Inferior parietal cortex (tissue), 1 donor: ENCODE results near the gene UMODL1.

Experiments used
- DNase-seq: peaks from one replicate; pipeline ENCODE4 v3.0.0-alpha.2; 2016; ENCODE audit errors: extremely low spot score

Gene UMODL1

DNA sequence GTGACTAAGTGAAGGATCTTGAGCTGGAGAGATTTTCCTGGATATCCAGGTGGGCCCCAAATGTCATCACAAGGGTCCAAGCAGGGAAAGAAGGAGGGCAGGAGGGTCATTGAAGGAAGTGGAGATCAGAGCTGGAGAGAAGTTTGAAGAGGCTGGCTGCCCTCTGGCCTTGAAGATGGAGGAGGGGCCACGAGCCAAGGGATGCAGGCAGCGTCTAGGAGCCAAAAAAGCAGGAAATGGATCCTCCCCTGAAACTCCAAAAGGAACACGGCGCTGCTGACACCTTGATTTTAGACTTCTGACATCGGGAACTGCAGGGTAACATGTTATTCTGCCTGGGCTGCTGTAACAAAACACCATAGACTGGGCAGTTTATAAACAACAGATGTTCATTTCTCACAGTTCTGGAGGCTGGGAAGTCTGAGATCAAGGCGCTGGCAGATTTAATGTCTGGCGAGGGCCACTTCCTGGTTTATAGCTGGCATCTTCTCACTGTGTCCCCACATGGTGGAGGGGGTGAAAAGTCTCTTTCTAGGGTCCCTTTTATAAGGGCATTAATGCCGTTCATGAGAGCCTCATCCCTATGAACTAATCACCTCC, 32.2 kb upstream of the UMODL1 start:
- no peak for DNase-seq

DNA sequence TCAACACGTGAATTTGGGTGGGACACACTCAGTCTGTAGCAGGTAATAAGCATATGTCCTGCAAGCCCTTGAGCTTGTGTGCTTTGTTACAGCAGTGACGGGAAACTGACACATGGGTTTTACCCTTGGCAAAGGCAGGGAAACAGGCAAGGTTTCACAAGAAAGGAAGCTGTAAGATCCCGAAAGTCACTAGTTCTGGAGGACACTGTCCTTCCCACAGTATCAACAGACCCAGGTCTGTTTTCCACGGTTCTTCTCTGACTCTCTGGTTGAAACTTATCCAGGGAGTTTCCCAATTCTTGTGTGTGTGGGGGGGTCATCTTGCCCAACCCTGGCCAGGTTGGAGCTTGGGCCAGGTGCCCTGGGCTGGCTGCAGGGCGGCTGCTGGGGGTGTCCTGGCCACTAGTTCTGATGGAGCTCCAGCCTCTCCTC, 31.6 kb upstream of the UMODL1 start:
- no peak for DNase-seq

DNA sequence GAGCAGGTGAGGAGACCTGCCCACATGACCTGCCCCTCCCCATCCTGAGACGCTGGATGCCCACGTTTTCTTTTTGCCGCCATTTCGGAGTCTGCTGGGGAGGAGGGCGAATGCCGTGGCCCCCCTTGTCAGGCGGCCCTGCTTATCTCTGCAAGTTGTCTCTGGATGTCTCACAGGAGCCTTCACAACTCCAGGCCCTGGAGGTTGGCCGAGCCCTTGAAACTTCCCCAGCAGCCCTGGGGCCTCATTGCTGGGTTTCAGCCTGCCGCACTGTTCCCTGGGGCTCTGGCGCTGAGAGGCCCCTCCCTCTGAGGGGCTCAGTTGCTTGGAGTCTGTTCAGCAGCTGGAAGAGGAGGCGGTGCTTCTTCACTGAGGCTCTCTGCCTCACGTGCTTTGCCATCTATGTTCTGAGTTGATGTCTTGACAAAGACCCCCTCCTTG, 31.2 kb upstream of the UMODL1 start:
- no peak for DNase-seq

DNA sequence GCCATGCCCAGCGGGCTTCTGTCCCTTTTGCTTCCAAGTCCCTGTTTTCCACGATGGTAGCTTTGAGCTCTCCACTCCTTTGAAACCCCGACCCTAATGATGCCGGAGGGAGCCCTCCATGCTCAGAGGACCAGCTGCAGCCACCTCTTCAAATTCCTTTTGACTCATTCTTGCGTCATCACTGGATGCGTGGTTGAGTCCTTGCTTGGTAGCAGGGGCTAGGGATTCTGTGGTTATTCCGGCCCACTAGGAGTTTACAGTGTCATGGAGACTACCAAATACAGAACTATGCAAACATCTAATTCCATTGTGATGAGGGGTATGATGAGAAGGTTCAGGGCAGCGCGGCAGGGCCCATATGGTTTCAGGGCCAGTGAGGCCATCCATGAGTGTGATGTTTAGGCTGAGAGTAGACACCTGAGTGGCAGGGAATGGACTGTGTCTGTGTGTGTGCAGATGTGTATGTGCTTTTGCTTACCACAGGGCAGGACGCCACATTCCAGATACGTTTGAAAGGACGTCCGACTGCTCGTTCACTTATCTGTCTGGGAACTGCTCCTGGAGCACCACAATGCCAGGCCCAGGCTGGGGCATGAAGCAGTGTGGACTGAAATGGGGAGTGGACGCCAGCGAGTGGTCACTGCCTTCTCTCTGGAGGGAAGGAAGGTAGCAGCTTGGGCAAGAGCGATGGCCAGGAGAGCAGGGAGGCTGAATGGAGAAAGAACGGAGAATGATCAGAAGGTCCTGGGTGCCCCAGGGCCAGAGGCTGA, 30.5 kb upstream of the UMODL1 start:
- DNase-seq = no peak

DNA sequence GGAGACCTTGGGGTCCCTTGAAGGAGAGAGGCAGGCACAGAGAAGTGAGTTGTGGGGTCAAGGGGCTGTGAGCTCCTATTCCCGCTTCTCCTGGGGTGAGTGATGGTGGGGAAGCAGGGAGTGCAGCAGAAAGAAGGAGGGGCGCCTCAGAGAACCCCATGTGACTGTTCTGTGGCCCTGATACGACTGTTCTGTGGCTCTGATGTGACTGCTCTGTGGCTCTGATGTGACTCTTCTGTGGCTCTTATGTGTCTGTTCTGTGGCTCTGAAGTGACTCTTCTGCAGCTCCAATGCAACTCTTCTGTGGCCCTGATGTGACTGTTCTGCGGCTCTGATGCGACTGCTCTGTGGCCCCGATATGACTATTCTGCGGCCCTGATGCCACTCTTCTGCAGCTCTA, 29.9 kb upstream of the UMODL1 start:
- DNase-seq = no peak

DNA sequence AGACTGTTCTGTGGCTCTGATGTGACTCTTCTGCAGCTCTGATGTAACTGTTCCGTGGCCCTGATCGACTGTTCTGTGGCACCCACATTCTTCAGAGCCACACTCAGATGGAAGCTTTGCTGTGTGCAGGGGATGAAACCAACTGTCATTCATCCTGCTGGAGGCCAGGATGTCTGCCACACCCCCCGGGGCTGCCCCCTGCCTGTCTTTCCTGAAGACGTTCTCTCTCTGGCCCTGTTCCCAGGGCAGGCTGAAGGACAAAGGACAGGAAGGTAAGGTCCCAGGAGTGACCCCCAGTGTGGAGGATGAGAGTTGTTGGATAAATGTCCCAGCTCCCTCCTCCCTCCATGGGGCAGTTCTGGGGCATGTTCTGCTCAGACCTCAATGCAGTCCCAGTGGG, 29.4 kb upstream of the UMODL1 start:
- no peak for DNase-seq

DNA sequence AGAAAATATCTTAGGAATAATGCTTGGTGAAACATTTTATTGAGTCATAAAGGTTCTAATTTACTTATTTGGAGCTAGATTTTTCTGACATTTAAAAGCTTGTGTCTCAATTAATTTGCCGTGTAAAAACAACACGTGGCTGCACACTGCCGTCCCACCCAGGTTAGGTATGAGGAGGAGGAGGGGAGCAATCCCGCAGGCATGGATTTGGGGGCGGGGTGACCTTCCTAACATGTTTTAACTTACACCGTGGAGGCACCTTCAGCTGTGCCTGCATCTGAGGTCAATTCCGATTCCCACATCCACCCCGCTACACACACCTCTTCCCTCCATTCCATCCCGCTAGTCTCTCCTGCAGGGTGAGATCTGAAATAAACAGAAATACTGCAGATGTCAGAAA, 28.5 kb upstream of the UMODL1 start:
- no peak for DNase-seq

DNA sequence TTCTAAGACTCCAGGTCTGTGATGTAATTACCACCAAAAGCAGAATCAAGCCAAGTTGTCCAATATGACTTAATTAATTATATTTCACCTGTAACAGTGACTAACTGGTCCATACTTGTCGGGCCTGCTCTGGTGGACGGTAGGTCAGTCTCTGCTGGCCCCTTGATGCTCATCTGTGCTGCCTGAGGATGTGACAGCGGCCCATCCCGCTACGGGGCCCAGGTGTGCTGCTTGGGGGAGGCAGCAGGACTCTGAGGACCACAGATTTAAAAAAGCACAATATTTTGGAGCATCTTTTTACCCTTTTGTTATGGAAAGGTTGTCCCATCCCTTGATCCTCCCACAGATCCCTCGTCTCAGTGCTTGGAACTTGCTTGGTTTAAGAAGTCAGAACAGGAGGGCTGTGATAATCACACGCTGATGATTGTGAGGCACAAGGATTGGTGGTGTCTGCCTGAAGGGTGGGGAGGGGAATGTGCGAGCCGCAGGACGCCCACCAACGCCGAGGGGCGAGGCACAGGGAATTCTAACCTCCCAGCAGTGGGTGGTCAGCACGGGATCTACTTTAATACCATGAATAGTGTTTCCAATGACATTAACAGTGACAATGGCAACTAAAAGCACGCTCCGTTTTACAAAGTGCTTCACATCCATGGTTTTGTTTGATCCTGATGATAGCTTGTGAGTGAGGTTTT, 27.8 kb upstream of the UMODL1 start:
- DNase-seq = no peak

DNA sequence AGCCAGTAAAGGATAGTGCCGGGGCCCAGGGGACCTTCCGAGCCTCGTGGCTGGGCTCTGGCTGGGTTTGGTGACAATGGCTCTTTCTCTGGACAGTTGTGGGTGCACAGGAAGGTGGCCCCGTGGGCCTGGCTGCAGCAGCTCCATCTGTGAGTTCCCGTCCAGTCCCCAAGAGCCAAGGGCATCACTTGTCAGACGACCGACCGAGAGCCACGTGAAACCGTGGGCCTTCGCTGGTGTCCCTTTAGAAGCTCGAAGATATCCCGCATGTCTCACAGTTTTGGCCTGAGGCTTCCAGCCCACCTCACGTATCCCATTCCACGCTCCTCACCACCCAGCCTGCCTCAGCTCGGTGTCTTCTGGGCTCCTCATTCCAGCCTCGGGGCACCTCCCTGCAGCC, 27.2 kb upstream of the UMODL1 start:
- no peak for DNase-seq

DNA sequence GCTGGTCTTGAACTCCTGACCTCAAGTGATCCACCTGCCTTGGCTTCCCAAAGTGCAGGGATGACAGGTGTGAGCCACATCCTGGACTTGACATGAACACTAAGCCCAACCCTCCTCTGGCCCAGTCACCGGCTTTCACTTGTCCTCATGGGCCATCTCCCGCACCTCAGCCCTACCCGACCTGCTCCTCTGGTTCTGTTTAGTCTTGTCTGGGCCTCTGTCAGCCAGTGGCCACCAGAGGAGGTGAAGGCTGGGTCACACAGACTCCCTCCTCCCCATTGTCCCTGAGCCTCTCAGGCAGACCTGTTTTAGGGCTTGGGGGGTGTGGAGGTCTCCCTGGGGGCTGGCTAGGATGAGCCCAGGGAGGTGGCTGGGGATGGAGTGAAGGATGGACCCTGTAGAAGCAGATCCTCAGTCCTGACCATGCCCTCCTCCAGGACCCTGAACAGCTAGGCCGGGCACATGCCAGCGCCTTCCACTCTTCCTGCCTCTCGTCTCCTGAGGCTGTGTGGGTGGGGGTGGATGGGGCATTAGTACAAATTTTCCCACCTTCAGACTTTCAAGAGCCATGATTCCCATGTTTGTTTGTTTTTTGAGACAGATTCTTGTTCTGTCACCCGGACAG, 26.1 kb upstream of the UMODL1 start:
- DNase-seq = no peak

DNA sequence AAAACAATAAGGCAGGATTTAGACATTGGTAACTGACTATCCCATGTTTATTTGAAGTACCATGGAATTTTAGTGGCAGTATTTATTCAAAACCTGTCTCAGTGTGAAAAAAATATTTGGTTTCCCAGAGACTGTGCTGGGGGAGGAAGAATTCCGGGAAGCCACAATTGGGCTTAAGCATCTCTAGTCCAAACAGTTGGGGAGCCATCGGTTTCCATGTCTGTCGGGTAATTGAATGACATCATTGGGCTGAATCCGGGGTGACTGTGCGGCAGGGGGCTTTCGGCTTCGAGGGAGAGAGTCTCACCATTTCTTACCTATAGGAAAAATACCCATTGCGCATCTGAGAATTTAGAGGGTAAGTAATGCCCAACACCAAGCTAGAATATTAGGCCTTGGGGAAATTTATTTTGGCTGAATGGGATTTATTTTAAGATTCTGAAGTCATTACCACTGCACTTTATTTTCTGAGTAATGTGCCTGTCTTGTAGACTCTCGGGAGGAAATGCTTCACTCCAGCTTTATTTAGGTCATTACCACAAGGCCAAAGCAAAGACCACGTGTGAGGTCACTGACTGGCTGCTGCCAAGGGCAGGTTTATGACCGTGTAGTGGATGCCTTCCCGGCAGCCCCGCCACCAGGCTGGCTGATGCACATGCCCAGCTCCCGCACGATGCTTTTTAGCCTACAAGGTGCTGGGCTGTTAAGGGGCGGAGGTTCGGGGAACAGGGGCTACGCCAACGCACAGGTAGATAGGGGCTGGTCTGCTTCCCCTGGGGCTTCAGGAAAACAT, 23.1 kb upstream of the UMODL1 start:
- no peak for DNase-seq

DNA sequence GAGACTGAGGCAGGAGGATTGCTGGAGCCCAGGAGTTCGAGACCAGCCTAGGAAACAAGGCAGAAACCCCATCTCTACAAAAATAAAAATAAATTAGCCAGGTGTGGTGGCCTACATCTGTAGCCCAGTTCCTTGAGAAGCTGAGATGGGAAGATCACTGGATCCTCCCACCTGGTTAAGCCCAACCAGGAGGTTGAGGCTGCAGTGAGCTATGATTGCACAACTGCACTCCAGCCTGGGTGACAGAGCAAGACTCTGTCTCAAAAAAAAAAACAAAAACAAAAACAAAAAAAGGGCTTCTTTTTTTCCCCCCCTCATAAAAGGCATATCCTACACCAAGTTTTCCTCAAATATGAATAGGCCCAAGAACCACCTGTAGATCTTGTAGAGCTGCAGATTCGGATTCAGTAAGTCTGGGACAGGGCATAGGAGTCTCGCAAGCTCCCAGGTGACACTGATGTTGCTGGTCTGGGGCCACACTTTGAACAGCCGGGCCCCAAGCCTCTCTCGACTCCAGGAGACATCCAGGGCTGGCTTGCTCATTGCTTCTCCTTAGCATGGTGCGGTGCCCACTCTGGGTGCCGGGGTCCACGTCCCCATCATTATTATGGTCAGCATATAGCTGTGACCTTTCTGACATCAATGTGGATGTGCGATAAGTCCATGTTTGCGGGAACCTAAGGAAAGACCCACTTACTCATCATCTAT, 22.1 kb upstream of the UMODL1 start:
- DNase-seq = no peak

DNA sequence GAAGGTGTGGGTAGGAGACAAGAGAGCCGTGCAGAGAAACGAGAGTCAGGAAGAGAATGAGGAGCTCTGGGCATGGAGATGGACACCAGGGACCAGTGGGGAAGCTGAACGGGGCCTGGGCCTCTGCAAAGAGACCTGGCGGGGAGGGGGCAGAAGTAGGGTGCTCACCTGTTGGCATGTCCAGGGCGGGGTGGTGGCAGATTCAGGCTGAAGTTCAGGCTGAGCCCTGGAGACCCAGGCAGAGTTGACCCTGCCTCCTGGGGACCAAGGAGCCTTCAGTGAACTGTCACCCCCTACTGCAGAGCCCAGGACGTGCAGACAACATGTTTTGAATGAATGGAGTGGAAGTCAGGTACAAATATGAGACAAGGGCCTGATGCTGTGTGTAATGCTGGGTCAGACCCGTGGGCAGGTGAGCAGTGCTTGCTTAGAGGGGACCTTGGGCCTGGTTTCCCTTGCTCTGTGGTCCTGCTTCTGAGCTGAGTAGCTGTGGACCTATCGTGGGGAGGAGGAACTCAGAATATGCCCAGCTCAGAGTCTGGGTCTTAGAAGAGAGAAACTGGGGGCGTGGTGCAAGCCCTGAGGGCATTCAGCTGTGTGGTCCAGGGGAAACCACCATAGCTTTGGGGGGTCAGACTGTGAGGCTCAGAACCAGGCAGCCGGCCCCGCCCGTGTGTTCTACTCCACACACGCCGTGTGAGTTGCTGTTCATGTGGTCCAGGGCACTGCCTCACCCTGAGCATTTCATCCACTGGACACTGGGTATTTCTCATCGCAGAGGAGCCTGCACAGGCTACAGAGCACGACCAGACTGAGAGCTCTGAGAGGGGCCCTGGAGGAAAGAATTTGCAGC, 21.3 kb upstream of the UMODL1 start:
- DNase-seq = no peak

DNA sequence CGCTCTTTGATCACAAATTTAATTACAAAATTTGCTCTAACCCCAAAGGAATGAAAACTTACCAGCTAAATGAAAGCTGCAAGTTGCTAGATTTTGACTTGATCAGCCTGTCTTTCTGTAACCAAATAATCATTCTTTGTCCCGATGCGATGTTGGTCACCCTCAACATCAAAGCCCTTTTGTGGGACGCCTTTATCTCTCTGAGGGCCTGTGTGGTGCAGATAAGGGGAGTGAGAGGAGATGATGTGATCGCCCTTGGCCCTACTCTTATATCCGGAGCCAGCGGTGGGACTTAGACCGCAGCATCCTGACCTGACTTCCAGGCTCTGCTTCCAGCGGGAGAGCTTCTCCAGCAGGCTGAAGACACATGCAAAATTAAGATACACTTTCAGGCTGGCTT, 19.3 kb upstream of the UMODL1 start:
- DNase-seq = no peak

DNA sequence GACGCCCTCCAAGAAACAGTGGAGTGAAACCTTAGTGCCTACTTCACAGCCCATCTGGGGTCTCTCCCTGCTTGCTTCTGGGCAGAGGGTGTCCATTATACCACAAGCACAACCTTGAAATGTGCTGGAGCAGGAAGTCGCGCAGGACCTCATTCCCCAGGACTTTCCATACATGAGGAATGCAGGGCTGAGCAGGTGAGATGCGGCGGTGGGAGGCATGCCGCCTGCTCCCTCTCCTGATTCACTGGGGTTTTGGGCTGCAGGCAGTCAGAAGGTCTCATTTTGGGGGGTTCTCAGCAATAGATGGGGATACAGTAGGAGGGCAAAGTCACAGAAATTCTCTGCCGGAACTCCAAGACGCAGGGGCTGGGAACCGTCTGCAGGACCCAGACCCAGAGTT, 15.7 kb upstream of the UMODL1 start:
- no peak for DNase-seq

DNA sequence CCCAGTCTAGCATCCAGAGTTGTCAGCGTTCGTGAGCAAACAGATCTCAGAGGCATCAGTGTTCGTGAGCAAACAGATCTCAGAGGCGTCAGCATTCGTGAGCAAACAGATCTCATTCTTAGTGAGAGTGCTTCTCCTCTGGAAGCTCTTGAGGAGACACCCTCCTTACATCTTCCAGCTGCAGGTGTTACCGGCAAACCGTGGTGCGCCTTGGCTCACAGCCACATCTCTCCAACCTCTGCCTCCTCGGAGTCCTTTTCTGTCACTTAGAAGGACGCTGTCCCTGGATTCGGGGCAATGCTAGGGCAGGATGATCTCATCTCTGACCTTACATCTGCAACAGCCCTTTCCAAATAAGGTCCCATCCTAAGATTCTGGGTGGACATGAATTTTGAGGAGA, 14.6 kb upstream of the UMODL1 start:
- no peak for DNase-seq

DNA sequence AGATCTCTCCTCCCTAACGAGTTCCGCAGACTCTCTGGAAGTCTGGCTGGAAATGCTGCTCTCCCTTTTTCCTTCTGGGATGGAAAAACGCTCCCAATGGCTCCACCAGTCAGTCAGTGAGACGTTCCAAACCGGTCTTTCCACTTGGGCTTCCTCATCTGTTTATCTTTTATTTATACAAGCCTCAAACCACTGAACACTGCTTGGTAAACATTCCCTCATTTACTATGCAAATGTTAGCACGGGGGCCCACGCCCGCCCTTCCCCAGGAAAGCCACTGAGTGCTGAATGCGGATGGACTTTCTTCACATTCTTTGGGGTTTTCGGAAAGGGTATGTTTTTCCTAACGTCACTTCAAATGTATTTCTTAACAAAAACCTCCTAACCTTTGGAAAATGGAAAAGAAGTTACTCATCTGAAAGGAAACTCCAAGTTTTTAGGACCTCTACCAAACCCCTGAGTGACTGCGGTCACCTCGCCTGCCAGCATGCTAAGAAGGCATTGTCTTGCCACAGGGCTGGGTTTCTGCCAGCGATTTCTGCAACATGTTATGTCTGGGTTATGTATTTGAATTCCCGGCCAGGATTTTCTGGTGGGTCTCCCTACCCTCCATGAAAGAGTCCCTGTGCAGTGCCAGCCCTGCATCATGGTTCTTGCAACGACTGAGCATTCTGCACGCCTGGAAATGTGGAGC, 14.0 kb upstream of the UMODL1 start:
- DNase-seq = no peak

DNA sequence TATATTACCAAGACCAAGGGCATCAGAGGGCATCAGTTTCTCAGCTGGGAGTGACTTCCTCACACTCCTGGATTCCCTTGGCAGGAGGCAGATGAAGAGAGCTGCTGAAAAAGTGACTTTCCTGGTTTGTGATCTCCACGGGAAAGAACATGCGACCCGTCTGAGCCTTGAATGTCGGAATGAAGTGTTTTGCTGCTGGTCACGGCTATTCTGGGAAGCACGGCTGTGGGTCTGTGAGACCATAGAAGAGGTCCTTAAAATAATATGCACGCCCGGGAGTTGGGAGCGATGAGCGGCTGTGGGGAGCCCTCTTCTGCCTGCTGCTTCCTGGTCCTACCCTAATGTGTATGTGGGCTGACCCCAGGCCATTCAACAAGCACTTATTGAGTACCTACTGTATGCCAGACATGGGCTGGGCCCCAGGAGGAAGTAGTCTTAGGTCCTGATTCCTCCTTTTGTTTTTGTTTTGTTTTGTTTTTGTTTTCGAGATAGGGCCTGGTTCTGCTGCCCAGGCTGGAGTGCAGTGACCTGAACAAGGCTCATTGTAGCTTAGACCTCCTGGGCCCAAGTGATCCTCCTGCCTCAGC, 13.2 kb upstream of the UMODL1 start:
- no peak for DNase-seq

DNA sequence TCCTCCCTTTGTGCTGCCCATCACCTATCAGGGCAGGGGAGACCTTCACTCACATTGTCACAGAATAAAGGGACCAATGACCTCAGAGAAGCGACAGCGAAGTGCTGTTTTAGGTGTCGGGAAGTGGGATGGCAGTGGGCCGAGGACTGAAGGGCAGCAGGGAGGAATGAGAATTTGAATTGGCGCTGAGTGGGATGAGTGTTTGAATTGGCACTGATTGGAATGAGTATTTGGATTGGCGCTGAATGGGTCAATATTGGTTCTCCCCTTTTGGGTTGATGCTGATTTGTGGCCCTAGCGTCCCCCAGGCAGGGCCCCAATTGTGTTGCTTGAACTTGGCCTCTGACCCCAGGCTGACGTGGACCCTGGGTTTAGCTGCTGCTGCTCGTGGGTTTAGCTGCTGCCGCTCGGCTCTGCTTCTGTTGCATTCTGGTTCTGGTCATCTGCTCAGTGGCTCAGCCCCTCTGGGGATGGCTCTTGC, 12.4 kb upstream of the UMODL1 start:
- no peak for DNase-seq
